GM19438 (cell line): Measurements from ENCODE around the gene OR4D10.
"Not testable (repeated sequence)": the region's sequence is repeated elsewhere in the genome, so short reads cannot be mapped to it uniquely, and the experiment has no call there.

Experiments
- ATAC-seq: cut with Tn5 transposase; IDR thresholded peaks from one replicate; pipeline ENCODE4 v1.9.1; 2021; ENCODE audit warnings: low read depth; ENCODE audit not compliant: unreplicated experiment

Gene OR4D10

DNA sequence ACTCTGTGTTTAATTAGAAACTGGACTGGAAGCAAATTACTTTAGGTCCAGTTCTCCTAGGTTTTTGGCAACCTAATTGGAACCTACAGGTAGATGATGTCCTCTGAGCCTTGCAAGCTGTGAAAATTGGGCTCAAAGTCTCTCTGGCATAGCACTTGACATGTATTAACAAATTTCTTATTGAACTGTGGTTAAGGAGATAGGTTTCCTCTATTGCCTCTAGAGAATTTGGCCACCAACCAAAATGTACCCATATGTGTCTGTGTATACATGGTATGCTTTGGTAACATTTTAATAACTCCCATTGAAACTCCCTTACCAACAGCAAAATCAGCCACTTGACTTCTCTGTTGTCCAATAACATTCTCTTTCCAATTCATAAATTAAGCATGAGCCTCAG, at the start of gene OR4D10:
Gene OR4D10 (plus strand): TSS at position 301 of the 400 bp plus-strand sequence. CDS start 4,115 bp downstream, outside the sequence.
- no peak for ATAC-seq

DNA sequence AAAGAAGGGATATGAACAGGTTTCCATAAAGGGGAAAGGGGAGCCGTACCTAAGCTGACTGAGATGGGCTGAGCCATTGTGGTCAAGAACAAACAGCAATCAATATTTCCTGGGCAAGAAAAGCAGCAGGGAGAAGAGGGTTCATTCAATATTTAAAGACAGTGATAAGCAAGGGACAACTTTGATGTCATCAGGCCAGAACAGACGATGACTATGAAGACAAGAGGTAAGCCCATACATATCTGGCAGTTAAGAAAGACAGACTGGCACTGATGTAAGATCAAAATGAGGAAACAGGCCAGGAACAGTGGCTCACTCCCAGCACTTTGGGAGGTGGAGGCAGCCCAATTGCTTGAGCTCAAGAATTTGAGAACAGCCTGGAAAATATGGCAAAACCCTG, 49.3 kb upstream of the OR4D10 start:
- no peak for ATAC-seq

DNA sequence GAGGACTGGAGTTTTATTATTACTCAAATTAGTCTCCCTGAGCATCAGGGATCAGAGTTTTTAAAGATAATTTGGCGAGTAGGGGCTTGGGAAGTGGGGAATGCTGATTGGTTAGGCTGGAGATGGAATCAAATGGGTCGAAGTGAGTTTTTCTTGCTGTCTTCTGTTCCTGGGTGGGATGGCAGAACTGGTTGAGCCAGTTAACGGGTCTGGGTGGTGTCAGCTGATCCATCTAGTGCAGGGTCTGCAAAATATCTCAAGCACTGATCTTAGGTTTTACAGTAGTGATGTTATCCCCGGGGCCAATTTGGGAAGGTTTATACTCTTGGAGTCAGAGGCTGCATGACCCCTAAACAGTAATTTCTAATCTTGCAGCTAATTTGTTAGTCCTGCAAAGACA, 48.0 kb upstream of the OR4D10 start:
- ATAC-seq = no peak

DNA sequence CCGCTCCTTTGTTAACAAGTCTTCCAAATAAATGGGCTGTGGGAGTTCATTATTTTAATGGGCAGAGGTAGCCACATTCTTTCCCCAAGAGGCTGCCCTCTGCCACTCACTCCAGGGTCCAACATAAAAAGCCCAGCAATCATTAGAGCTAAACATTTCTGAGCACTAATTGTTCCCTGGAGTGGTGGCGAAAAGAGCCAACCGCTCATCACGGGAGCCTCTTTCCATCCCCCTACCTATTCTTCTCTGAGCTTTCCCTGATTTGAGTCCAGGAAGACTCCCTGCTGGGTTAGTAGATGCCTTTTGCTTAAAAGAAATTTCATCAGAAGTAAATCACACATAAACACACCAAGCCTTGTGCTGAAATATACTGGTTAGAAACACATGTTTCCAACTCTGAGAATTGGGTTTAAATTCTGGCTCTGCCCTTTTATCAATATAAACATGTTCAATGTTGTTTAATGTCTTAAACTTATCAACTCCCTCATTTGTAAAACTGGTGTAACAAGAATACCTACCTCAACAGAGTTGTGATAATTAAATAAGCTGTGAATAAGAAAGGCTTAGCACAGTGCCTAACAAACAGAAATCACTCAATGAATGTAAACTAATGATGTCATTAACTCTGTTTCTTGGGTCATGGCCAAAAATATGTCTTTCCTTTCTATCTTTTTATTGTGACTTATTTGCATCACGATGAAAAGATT, 46.6 kb upstream of the OR4D10 start, which contains the start of gene OR5A2:
Gene OR5A2 (minus strand): TSS at position 53 of the 707 bp plus-strand sequence. CDS start 3,460 bp downstream, outside the sequence.
- no peak for ATAC-seq

DNA sequence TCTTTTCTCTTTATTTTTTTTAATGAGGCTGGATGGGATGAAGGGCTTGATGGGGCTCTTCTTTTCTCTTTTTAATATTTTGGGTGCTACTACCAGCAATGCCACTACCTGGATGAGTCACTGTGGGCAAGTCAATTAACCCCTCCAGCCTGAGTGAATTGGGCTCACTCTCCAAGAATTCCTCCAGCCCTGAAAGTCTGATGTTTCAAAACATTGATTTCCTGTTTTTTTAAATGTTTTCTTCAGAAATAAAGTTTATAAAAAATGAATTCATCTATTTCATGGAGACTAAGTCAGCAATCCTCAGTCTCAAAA, 46.1 kb upstream of the OR4D10 start:
- no peak for ATAC-seq

DNA sequence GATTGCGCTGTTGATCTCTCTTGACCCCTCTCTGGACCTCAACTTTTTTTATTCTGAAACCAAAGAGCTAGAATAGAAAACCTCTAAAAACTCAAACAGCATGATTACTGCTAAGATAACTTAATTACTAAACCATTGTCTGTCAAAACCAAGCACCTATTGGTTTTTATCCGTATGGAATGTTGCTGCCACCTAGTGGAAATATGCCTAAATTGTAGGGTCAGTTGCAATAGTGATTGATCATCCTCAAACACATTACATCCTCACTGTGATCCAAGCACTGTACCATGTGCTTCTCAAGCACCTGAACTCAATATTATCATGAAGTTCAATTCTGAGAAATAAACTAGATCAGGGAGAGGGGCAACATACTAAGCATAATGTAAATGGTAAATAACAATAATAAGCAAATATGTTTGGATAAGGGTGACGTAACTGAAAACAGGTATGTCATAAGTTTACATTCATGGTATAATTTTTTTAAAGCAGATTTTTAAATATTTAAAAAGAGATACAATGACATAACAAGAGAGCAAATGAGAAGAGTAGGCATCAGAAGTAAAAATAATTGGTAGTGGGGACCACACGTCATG, 43.1 kb upstream of the OR4D10 start:
- ATAC-seq = peak; percentile 74

DNA sequence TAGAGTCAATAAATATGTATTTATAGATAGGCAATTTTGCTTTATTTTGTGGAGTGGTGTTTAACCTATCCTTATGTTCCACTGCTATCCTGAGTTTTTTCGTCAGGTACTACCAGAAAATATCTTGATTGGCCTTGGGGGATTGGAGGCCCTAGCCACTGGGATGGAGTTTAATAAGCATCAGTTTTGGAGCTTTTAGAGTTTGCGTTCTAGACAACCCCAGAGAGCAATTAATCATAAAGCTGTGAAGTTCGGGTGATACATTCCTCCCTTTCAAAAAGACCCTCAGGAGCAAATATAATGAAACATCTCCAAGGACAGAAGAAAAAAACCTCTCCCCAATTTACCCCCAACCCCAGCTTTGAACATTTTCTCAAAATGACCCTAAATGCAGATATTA, 36.9 kb upstream of the OR4D10 start, which contains the start of gene OR5A1:
Gene OR5A1 (plus strand): TSS at position 301 of the 400 bp plus-strand sequence. CDS start 6,700 bp downstream, outside the sequence.
- ATAC-seq = no peak

DNA sequence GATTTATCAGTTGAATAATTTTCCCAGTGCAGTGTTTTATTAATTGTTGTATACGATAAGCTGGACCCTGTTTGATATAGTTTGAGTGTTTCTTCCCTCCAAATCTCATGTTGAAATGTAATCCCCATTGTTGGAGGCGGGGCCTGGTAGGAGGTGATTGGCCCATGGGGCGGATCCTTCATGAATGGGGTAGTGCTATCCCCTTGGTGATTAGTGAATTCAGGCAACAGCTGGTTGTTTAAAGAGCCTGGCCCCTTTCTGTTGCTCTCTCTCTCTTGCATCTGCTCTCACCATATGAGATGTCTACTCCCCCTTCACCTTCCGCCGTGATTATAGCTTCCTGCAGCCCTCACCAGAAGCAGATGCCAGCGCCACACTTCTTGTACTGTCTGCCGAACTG, 35.3 kb upstream of the OR4D10 start:
- ATAC-seq = no peak

DNA sequence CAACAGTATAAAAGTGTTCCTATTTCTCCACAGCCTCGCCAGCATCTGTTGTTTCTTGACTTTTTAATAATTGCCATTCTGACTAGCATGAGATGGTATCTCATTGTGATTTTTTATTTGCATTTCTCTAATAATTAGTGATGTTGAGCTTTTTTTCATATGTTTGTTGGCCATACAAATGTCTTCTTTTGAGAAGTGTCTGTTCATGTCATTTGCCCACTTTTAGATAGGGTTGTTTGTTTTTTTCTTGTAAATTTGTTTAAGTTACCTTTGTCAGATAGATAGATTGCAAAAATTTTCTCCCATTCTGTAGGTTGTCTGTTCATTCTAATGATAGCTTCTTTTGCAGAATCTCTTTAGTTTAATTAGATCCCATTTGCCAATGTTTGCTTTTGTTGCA, 27.5 kb upstream of the OR4D10 start:
- not testable (repeated sequence) for ATAC-seq

DNA sequence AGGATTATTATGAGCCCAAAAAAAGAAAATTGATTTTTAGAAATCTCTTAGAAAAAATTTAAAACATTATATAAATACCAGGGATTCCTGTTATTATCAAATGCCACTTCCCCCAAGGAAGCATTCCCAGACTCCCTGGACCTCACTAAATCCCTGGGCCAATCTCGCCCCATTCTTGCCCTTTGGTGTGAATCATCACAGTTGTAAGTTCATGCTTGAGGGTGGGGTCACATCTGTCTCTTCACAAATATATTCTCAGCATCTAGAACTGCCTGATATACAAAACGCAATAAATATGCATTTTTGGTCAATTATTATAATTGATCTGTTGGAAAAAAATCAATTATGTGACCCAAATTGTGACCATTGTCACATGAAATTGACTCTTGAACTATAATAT, 24.6 kb upstream of the OR4D10 start:
- ATAC-seq = no peak

DNA sequence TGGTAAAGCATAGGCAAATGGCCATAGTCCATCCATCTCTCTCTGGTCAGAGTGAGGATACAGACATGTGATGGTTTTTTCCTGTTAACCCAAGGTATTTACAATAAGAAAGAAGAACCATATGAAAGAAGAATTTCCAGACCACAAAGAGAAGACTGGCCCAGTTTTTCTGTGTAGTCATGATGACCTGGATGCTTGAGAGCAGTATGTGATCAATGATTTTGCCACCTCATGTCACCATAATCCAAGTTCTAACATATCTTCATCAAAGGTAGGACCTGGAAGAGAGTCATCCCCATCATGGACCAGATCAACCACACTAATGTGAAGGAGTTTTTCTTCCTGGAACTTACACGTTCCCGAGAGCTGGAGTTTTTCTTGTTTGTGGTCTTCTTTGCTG, 16.5 kb upstream of the OR4D10 start, which contains the start of gene OR4D6:
Gene OR4D6 (plus strand): TSS at position 301 of the 400 bp plus-strand sequence. CDS start 0 bp downstream, at position 301.
- no peak for ATAC-seq

DNA sequence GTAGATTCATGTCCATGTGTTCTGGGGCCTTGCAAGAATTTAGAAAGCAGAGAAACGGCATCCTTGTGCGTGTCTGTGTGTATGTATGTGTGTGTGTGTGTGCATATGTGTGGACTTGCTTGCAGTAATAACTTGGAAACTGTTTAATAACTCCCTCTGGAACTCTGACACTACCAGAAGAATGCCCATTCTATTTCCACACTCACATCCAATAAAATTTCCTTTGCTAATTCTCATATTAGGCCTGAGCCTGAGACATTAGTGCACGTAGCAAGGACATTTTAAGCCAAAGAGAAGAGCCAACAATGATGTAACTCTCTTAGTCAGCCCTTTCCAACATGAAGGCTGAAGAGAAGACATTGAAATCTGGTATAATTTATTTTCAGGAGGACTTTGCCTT, 13.2 kb upstream of the OR4D10 start:
- ATAC-seq = no peak

DNA sequence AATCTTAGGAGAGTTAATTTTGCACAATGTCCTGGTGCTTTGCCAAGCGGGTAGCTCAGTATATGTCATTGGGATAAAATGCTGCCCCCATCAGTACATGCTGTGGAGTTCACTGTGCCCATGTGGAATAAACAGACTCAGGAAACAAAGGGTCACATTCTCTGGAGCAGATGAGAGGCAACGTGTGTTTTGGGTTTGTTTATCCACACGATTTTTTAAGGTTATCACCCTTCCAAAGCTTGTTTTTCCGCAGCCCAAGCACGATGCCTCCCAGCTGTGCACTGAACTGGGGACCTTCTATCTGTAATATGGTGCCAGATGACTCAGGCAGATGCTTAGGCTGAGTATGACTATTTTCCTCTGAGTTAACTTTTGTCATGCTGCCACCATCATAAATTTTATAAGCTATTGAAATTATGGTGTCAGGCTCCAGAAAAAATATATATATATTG, 9.9 kb upstream of the OR4D10 start:
- ATAC-seq = no peak

DNA sequence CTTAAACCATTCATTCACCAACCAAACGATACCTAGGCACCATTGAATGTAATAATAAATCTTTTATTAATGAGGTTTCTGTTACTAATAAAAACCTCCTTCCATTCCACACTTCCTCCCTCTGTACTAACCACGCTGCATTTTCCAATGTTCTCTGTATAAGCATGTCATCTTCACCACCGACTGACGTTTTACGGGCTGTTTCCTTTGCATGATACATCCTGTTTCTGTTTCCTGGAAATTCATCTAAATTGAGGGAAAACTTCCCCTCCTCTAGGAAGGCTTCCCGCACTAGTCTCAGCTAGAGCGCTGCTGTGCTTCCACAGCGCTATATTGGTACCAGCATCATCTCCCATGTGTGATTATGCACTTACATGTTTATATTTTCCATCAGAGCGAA, 2.1 kb downstream of the OR4D10 start:
- no peak for ATAC-seq

DNA sequence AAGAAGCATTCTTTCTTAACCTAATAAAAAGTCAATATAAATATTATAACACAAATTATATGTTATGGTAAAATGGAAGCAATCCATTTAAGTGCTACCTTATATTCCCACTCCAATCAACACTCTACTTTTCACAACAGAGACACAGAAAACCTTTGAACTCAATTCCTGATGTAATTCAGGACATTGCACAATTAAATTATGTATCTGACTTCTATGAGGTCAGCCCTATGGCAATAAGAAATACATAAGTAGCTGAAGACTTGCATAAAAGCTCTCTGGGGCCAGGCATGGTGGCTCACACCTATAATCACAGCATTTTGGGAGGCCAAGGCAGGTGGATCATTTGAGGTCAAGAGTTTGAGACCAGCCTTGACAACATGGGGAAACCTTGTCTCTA, 6.8 kb downstream of the OR4D10 start:
- no peak for ATAC-seq

DNA sequence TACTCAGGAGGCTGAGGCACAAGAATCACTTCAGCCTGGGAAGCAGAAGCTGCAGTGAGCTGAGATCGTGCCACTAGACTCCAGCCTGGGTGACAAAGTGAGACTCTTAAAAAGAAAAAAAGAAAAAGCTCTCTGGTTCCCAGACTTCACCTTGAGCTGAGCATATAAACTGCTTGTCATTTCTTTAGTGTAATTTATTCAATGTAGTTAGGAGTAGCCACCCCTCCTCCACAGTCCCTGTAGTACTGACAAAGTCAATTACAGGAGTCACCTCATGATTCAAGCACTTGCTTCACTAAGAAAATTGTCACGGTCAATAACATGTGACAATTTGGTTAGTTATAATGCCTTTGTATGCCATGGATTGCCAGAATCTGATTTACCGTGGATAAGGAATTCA, 7.2 kb downstream of the OR4D10 start:
- no peak for ATAC-seq

DNA sequence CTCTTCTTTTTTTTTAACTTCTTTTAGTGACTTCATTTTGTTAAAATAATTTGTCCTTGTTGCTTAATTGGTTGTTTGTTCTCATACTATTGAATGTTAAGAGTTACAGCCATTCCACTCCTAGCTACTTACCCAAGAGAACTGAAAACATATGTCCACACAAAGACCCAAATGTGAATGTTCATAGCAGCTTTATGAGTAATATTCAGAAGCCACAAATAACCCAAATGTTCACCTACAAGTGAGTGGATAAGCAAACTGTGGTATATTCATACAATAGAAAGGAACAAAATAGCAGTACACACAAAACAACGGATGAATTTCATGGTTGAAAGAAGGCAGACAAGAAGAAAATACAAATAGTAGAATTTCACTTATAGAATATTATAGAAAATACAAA, 28.8 kb downstream of the OR4D10 start:
- ATAC-seq = no peak

DNA sequence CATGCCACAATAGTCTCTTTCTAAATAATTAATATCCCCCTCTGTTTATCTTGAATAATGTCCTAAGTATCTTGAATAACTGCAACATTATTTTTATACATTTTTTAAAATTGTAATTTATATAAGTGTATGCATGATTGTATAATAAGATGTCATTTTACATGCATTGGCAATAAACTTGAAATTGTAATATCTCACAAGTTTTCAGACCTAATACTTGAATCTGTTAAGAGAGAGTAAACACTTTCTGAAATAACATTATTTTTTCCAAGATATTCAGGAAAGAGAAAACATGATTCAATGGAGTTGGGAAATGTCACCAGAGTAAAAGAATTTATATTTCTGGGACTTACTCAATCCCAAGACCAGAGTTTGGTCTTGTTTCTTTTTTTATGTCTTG, 30.2 kb downstream of the OR4D10 start, which contains the start of gene OR4D11:
Gene OR4D11 (plus strand): TSS at position 301 of the 400 bp plus-strand sequence. CDS start 0 bp downstream, at position 301.
- no peak for ATAC-seq

DNA sequence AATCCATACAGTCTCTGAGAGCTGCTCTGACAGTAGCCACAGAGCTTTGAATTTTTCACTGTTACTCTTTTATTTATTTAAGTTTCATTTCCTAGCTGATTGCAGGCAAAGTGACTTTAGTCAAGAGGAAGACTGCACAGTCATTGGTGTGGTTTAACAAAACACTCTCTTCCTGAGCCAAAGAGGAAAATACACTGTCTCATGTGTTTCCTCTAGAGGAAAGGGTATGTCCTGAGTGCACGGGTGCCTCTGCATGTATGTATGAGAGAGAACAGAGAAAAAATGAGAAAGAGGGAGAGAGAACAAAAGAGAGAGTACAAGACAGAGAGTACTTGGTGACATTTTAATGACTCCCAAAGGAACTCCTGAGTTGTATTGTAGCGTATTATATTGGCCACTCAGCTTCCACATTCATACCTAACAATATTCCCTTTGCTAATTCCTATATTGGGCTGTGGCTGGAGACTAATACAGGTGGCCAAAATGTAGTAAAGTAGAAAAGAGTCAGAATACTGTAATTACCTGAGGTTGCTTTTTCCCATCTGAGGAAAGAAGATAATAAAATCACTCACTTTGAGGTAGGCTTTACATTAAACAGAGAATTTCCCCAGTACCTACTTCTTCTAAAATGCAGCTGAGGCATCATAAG, 38.0 kb downstream of the OR4D10 start, which contains the start of gene OR4D9:
Gene OR4D9 (plus strand): TSS at position 599 of the 649 bp plus-strand sequence. CDS start 3,374 bp downstream, outside the sequence.
- no peak for ATAC-seq

DNA sequence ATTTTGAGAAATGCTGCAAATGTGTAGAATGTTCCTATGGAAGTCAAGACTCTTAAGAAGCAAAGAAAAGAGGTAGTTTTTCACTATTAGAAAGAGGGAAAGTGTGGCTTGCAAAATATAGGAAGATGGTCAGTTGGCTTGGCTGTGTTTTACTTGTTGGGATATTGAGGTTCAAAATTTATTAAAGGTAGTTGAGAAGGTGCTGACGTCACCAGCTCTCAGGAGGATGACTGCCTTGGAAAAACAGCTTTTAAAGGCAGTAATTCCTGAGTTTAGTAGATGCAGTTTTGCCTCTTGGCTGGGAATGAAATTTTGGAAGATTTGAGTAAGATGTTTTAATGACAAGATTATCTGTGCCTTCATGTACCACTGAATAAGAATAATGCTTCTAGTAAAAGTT, 38.6 kb downstream of the OR4D10 start:
- no peak for ATAC-seq

DNA sequence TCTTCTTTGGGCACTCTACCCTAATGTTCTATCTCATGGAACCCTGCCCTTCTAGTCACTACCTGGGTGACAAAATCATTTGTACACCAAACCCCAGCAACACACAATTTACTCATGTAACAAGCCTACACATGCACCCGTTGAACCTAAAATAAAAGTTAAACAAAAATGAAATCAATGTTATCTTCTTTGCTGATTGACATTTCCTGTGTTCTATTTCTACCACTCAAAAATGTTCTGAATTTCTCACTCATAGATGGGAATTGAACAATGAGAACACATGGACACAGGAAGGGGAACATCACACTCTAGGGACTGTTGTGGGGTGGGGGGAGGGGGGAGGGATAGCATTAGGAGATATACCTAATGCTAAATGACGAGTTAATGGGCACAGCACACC, 47.0 kb downstream of the OR4D10 start:
- ATAC-seq = not testable (repeated sequence)
